Testis (tissue), 2 donors: Measurements from ENCODE around the gene PTPN5.

ENCODE experiments used
- POLR2A ChIP-seq: fragments of 450-650 bp; IDR thresholded peaks from one replicate; pipeline ENCODE4 v1.6.1; 2017; ENCODE audit warnings: antibody characterized with exemption, mild to moderate bottlenecking, moderate library complexity
- TF ChIP-seq, protein P1 (sequence below), 3 experiments: fragments of 450-650 bp in 2 of 3; fragments of 200-600 bp in 1 of 3; sonication (generic) in 1 of 3; IDR thresholded peaks; one replicate each; pipeline ENCODE4 v1.5.1; 2016 to 2019; ENCODE audit warnings: antibody characterized with exemption in 3 of 3, mild to moderate bottlenecking in 2 of 3, moderate library complexity in 1 of 3

DNA sequence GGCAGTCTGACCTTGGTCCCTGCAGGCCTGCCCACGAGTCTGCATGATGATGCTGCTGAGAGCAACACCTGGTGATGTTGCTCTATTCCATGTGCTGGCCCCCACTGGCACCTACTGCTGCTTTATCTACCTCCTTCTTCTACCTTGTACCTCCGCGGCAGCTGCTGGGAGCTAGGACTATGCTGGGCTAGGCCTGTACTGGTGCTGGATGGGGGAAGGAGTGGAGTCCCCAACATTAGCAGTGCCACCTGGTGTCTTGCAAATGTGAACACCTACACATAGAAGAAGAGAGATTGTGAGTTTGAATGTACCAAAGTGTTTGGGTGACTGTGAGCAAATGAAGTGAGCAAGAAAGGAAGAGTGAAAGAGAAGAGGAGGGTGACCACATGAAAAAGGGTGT is 30.5 kb downstream of the PTPN5 start:
- TF ChIP-seq, protein P1, sequence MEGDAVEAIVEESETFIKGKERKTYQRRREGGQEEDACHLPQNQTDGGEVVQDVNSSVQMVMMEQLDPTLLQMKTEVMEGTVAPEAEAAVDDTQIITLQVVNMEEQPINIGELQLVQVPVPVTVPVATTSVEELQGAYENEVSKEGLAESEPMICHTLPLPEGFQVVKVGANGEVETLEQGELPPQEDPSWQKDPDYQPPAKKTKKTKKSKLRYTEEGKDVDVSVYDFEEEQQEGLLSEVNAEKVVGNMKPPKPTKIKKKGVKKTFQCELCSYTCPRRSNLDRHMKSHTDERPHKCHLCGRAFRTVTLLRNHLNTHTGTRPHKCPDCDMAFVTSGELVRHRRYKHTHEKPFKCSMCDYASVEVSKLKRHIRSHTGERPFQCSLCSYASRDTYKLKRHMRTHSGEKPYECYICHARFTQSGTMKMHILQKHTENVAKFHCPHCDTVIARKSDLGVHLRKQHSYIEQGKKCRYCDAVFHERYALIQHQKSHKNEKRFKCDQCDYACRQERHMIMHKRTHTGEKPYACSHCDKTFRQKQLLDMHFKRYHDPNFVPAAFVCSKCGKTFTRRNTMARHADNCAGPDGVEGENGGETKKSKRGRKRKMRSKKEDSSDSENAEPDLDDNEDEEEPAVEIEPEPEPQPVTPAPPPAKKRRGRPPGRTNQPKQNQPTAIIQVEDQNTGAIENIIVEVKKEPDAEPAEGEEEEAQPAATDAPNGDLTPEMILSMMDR (IDR thresholded peaks at IDR 0.05), result no peak
- no peak for TF ChIP-seq POLR2A
